GM19023 (cell line): ENCODE data around the gene CKB.

Experiments used
- ATAC-seq: cut with Tn5 transposase; IDR thresholded peaks from one replicate; pipeline ENCODE4 v1.9.1; 2021; ENCODE audit warnings: mild to moderate bottlenecking, moderate library complexity; ENCODE audit not compliant: unreplicated experiment

CKB gene

GRCh38 chr14:103539056-103539825, 16.6 kb upstream of the CKB start:
- ATAC-seq = no peak

DNA sequence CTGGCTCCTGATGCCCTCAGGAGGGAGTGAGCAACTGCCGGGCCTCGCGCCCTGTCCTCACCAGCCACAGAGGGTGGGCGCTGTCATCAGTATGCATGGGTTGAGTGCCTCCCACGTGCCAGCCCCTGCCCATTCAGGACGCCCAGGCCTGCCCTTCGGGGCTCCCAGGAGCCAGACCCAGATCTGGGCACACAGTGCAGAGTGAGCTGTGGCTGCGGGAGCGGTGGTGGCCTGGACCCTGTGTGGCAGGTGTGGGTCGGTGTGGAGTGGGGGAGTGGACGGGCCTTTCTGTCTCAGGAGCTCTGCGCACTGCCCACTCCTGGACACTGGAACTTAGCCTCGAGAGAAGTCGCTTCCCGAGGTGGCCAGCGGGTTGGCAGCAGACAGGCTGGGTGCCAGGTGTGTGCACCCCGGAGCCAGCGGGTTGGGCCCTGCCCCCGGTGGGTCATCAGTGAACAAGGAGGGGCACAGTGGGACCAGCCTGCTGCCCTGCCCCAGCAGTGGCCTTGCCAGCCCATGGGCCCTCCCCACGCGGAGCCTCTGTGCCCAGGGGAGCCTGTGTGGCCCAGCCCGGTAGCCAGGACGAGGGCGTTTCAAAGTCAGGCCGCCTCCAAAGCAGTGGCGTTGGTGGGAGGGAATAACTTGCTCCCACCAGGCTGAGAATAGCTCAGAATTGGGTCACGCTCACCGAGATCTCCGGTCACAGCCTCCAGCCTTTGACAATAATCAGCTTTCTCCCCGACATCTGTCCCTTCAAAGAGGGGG, 15.8 kb upstream of the CKB start:
- no peak for ATAC-seq

- no peak for ATAC-seq
Measured at GRCh38 chr14:103537175-103537990, 14.8 kb upstream of the CKB start.

GRCh38 chr14:103536693-103537092, 14.1 kb upstream of the CKB start:
- ATAC-seq = no peak

DNA sequence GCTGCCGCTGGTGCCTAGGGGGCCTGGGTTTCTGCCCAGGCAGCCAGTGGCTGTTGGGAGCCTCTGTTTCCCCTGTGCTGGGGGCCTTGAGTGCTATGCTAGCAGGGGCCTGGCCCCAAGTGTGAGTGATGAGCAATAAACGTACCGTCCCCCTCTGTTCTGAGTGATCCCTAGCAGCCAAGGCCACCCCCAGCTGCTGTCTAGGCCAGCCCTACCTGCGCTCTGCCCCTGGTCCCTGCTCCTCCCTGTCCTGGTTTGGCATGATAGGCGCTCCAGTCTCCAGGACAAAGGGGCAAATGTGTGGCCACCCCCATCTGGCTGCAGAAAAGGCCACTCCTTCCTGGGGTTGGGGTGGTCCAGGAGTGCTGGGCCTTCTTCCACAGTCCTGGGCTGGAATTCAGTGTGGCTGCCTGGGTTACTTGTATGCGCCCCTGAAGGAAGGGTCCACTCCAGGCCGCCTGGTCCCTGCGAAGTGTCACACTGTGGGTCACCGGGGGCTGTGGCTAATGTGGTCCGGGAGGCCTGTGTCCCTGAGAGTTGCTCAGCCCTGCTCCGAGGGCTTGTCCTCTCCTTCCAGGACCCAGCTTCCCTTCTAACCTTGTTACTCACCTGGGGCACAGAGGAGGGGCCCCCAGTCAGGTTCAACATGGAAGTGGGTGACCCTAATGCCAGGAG, 13.4 kb upstream of the CKB start:
- no peak for ATAC-seq

DNA sequence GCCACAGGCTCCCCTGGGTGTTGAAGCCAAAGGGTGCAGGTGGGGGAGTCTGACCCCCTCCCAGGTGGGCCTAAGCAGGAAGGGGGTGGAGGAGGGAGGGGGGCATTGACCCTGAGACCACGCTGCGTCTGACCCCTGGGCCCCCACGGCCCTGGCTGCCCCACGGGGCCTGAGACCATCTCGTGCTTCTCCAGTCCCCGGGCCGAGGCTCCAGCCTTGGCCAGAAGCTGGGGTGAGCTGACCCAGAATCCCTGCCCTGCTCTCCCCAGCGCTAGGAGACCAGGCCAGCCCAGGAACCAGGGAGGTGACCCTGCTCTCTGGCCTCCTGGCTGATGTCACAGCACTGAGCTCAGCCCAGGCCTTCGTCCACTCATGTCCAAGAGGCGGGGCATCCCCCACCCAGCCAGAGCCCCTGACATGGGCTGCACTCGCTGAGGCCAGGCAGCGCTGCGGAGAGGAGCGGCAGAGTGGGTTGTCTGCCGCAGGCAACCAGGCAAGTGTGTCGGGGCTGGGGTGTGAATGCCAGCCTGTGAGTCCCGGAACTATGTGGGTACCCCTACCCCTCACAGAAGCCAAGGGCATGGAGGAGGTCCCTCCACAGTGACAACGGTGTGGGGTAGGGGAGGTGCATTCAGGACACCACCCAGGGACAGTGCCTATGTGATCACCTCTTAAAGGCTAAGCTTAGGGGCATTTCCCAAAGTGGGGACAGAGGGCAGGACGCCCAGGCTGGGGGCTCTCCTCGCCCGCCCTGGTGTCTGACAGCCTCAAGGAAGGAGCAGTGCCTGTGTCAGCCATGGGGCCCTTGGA, 12.7 kb upstream of the CKB start:
- no peak for ATAC-seq

DNA sequence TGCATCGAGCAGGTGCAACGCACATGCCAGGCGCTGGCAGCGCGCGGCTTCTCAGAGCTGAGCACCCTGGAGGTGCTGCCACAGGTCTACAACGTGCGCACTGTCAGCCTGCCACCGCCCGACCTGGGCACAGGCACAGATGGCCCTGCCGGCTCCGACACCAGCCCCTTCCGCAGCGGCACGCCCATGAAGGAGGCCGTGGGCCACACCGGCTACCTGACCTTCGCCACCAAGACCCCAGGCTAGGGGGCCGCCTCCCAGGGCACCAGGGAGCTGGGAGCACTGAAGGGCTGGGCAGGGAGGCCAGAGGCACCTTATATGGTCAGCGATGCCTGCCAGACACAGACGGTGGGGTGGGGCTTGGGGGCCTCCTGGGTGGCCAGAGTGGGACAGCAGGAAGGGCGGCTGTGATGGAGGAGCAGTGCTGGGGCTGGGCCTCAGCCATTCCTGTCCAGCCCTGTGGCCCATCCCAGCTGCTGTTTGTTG, 12.0 kb upstream of the CKB start:
- ATAC-seq = no peak

- no peak for ATAC-seq
Measured at GRCh38 chr14:103533999-103534575, 11.5 kb upstream of the CKB start.

GRCh38 chr14:103533137-103533998, 10.7 kb upstream of the CKB start:
- no peak for ATAC-seq

DNA sequence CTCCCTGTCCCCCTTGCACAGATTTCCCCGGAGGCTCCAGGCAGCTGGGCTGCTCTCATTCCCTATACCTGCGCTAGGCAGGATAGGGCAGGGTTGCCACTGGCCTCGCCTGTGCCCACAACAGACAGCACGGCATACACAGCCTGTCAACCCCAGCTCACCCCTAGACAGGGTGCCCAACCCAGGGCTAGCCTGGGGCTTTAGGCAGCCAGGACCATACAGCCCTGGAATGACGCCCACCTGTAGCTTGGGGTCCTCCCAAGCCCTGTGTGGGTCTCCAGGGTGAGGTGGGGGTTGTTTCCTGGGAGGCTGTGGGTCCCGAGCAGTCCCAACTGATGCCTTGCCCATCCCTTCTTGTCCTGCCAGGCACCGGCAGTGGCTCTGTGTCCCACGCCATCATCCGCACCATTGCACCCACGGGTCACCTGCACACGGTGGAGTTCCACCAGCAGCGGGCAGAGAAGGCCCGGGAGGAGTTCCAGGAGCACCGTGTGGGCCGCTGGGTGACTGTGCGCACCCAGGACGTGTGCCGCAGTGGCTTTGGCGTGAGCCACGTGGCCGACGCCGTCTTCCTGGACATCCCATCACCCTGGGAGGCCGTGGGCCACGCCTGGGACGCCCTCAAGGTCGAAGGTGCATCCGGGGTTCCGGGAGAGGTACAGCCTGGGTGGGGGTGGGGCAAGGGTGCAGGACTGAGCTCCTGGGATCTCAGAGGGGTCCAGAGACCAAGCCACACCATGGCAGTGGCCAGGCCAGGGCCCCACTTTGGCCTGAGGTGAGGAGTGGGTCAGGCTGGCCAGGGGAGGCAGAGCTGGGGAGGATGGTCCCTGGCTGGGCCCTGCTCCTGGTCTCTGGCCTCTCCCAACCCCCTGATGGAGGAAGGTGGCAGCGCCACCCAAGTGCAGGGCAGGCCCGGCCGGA, 9.8 kb upstream of the CKB start:
- no peak for ATAC-seq

DNA sequence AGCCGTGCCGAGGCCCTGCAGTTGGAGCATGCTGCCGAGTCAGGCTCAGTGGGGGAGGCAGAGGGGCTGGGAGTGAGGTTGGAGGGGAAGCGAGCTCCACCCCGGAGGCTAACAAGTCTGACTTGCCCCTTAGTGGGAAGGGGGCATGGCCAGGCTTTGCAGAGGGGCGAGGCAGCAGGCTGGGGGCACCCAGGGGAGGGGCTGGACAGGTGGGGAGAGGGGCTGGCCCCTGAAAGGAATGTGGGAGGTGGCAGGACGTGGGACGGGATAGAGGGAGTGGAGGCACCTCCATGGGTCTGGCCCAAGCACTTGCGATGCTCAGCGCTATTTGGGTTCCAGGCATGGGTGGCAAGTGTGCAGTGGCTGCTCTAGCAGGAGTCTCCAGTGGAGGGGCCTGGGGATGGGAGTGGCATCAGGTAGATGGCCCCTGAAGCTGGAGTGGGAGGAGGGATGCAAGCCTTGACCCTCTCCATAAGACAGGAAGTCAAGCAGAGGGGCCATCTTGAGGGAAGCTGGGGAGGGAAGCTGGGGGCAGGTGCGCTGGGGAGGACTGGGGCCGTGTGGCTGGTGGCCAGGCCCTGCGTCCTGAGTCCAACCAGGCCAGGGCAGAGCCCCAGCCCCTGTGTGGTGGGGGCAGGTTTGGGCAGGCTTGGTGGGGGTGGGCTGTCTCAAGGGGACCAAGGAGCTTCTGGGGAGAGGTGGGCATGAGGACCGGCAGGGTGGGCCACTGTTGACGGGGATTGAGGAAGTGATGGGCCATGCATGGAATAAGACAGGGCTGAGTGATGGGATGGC, 9.0 kb upstream of the CKB start:
- no peak for ATAC-seq

- no peak for ATAC-seq
Measured at GRCh38 chr14:103530831-103531230, 8.2 kb upstream of the CKB start.

GRCh38 chr14:103530390-103530789, 7.8 kb upstream of the CKB start:
- ATAC-seq = no peak

GRCh38 chr14:103529383-103530365, 7.0 kb upstream of the CKB start:
- no peak for ATAC-seq

DNA sequence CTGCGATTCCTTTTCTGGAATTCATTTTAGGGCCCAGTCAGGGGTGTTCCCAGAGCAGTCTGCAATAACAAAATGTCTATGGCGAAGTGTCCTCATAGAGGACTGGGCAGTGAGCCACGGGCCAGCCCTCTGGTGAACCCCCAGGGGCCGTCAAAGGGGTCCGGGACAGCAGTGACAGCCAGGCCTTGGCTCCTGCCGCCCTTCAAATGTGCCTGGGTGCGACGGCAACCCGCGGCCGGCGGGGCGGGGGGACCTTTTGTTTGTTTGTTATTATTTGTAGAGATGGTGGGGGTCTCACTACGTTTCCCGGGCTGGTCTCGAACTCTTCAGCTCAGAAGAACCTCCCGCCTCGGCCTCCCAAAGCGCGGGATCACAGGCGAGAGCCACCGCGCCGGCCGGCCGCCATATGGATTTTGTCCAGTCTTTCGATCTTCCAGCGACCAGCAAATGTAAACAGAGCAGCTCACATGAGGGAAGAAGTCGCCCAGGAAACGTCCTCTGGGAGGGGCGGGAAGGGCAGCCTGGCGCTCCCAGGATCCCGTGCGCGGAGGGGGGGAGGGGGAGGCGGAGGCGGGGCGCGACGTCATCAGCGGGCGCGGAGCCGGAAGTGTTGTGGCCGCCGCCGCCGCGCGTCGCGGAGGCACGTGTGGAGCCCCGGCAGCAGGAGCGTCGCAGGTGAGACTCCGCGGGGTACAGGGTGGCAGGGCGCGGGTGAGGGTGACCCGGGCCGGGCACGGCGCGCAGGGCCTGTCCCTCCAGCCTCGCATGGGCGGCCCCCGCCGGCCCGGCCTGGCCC, 6.2 kb upstream of the CKB start, which contains the start of gene TRMT61A:
Gene TRMT61A, plus strand, starts transcription at position 610 of the 796 bp plus-strand sequence. CDS start 783 bp downstream, outside the sequence.
- peak; percentile 45 for ATAC-seq
